ENCODE data around the gene SYNPR. TPM values are rescaled to one million over a fixed set of nuclear protein-coding genes. Genes with fewer than 3 reads are reported as not detected.

SYNPR gene
- total RNA-seq, 5 donors from 2014 or later (not counting 1 experiment from before 2014, with no cell fraction given) = not detected

- Mint-ChIP-seq H3K4me1 (no peaks in the 10 kb centered on the region), H3K36me3 (no peaks in the 10 kb centered on the region), H3K27ac (no peak overlapping the region), H3K9me3 (peaks cover 0 to 9% (median 0%) of the 10 kb centered on the region in 3 donors), H3K27me3 (no peaks in the 10 kb centered on the region), H3K4me3 (no peak overlapping the region)
- ATAC-seq (replicated peaks in 1 of 4) (no peak), DNase-seq (no peak)
- Histone ChIP-seq H3K27me3 (replicated peaks in 1 of 2; ENCODE audit: control insufficient read depth in 2 of 2, extremely low read depth in 1 of 2, insufficient read depth in 2 of 2, low read length in 1 of 2) (peaks cover 0 to 2% of the 10 kb centered on the region in 2 experiments), H3K36me3 (ENCODE audit: control insufficient read depth in 2 of 2, extremely low read depth in 1 of 2, insufficient read depth in 1 of 2, low read length in 1 of 2) (no peaks in the 10 kb centered on the region), H3K9me3 (no peaks in the 10 kb centered on the region), H3K4me1 (ENCODE audit: control insufficient read depth in 1 of 2, extremely low read depth in 1 of 2, insufficient read depth in 2 of 2, low read length in 2 of 2) (no peaks in the 10 kb centered on the region), H3K4me3 (ENCODE audit: control insufficient read depth in 1 of 2, extremely low read depth in 1 of 2, low read length in 1 of 2) (no peak overlapping the region), H3K27ac (ENCODE audit: low read length) (no peak overlapping the region)
- POLR2A ChIA-PET = no interaction called here
- WGBS (ENCODE audit: insufficient coverage) = no CpG with 5 or more reads among the region's 2 CpGs
- CTCF ChIA-PET = interaction anchor here in 1 of 2 donors (0.6 kb wide), 1 partner anchor 18 kb away, joined by 3 read pairs; no protein-coding TSS in a partner anchor
These were observed 219.5 kb downstream of the SYNPR start for GRCh38 chr3:63497641-63498040.

- whole genome bisulfite sequencing (ENCODE audit: insufficient coverage) = no CpG with 5 or more reads among the region's 5 CpGs
- H3K4me3 ChIP-seq (ENCODE audit: control insufficient read depth in 1 of 2, extremely low read depth in 1 of 2, low read length in 1 of 2) = no peak overlapping the region
- Mint-ChIP-seq H3K9me3 (peaks cover 0 to 9% (median 0%) of the 10 kb centered on the region in 3 donors), H3K36me3 (no peaks in the 10 kb centered on the region), H3K27me3 (no peaks in the 10 kb centered on the region), H3K4me1 (no peaks in the 10 kb centered on the region), H3K27ac (no peak overlapping the region), H3K4me3 (no peak overlapping the region)
- no peaks in the 10 kb centered on the region for H3K9me3 ChIP-seq
- ChIA-PET POLR2A (no interaction called here), CTCF (no interaction called here)
- H3K36me3 ChIP-seq (ENCODE audit: control insufficient read depth in 2 of 2, extremely low read depth in 1 of 2, insufficient read depth in 1 of 2, low read length in 1 of 2) = no peaks in the 10 kb centered on the region
- no peaks in the 10 kb centered on the region for H3K4me1 ChIP-seq (ENCODE audit: control insufficient read depth in 1 of 2, extremely low read depth in 1 of 2, insufficient read depth in 2 of 2, low read length in 2 of 2)
- DNase-seq (no peak), ATAC-seq (replicated peaks in 1 of 4) (no peak)
- H3K27ac ChIP-seq (ENCODE audit: low read length) = no peak overlapping the region
- H3K27me3 ChIP-seq (replicated peaks in 1 of 2; ENCODE audit: control insufficient read depth in 2 of 2, extremely low read depth in 1 of 2, insufficient read depth in 2 of 2, low read length in 1 of 2) = no peaks in the 10 kb centered on the region
These were observed 222.1 kb downstream of the SYNPR start for GRCh38 chr3:63500196-63500595.

GRCh38 chr3:63508305-63508704 is 230.2 kb downstream of the SYNPR start:
- H3K36me3 Mint-ChIP-seq = no peaks in the 10 kb centered on the region
- Histone ChIP-seq H3K4me3 (ENCODE audit: control insufficient read depth in 1 of 2, extremely low read depth in 1 of 2, low read length in 1 of 2) (no peak overlapping the region), H3K36me3 (ENCODE audit: control insufficient read depth in 2 of 2, extremely low read depth in 1 of 2, insufficient read depth in 1 of 2, low read length in 1 of 2) (no peaks in the 10 kb centered on the region), H3K27ac (ENCODE audit: low read length) (no peak overlapping the region), H3K4me1 (ENCODE audit: control insufficient read depth in 1 of 2, extremely low read depth in 1 of 2, insufficient read depth in 2 of 2, low read length in 2 of 2) (no peaks in the 10 kb centered on the region), H3K9me3 (no peaks in the 10 kb centered on the region), H3K27me3 (replicated peaks in 1 of 2; ENCODE audit: control insufficient read depth in 2 of 2, extremely low read depth in 1 of 2, insufficient read depth in 2 of 2, low read length in 1 of 2) (no peaks in the 10 kb centered on the region)
- H3K27ac Mint-ChIP-seq = no peak overlapping the region
- POLR2A ChIA-PET = no interaction called here
- no peaks in the 10 kb centered on the region for H3K27me3 Mint-ChIP-seq
- ATAC-seq (replicated peaks in 1 of 4) (no peak), DNase-seq (no peak)
- peaks cover 0 to 11% (median 0%) of the 10 kb centered on the region in 3 donors for H3K9me3 Mint-ChIP-seq
- CTCF ChIA-PET = no interaction called here
- no peaks in the 10 kb centered on the region for H3K4me1 Mint-ChIP-seq
- WGBS (ENCODE audit: insufficient coverage) = 80% methylated on average over 1 of the region's 1 CpG
- no peak overlapping the region for H3K4me3 Mint-ChIP-seq

- H3K27me3 Mint-ChIP-seq = no peaks in the 10 kb centered on the region
- H3K4me3 Mint-ChIP-seq = no peak overlapping the region
- H3K36me3 Mint-ChIP-seq = no peaks in the 10 kb centered on the region
- no peaks in the 10 kb centered on the region for H3K36me3 ChIP-seq (ENCODE audit: control insufficient read depth in 2 of 2, extremely low read depth in 1 of 2, insufficient read depth in 1 of 2, low read length in 1 of 2)
- POLR2A ChIA-PET = no interaction called here
- peaks cover 0 to 11% (median 0%) of the 10 kb centered on the region in 3 donors for H3K9me3 Mint-ChIP-seq
- CTCF ChIA-PET = no interaction called here
- DNase-seq = no peak
- H3K9me3 ChIP-seq = no peaks in the 10 kb centered on the region
- no peak overlapping the region for H3K4me3 ChIP-seq (ENCODE audit: control insufficient read depth in 1 of 2, extremely low read depth in 1 of 2, low read length in 1 of 2)
- no peaks in the 10 kb centered on the region for H3K27me3 ChIP-seq (replicated peaks in 1 of 2; ENCODE audit: control insufficient read depth in 2 of 2, extremely low read depth in 1 of 2, insufficient read depth in 2 of 2, low read length in 1 of 2)
- no peaks in the 10 kb centered on the region for H3K4me1 Mint-ChIP-seq
- ATAC-seq (replicated peaks in 1 of 4) = no peak
- no peak overlapping the region for H3K27ac ChIP-seq (ENCODE audit: low read length)
- H3K4me1 ChIP-seq (ENCODE audit: control insufficient read depth in 1 of 2, extremely low read depth in 1 of 2, insufficient read depth in 2 of 2, low read length in 2 of 2) = no peaks in the 10 kb centered on the region
- H3K27ac Mint-ChIP-seq = no peak overlapping the region
These were observed 230.7 kb downstream of the SYNPR start for GRCh38 chr3:63508771-63509170.

- H3K27me3 Mint-ChIP-seq = no peaks in the 10 kb centered on the region
- ATAC-seq (replicated peaks in 1 of 4) (no peak), DNase-seq (no peak)
- no CpG with 5 or more reads among the region's 1 CpG for WGBS (ENCODE audit: insufficient coverage)
- no peaks in the 10 kb centered on the region for H3K36me3 Mint-ChIP-seq
- ChIA-PET POLR2A (no interaction called here), CTCF (no interaction called here)
- H3K9me3 Mint-ChIP-seq = peaks cover 0 to 3% (median 0%) of the 10 kb centered on the region in 3 donors
- Histone ChIP-seq H3K27ac (ENCODE audit: low read length) (no peak overlapping the region), H3K36me3 (ENCODE audit: control insufficient read depth in 2 of 2, extremely low read depth in 1 of 2, insufficient read depth in 1 of 2, low read length in 1 of 2) (no peaks in the 10 kb centered on the region), H3K9me3 (no peaks in the 10 kb centered on the region), H3K4me3 (ENCODE audit: control insufficient read depth in 1 of 2, extremely low read depth in 1 of 2, low read length in 1 of 2) (no peak overlapping the region), H3K27me3 (replicated peaks in 1 of 2; ENCODE audit: control insufficient read depth in 2 of 2, extremely low read depth in 1 of 2, insufficient read depth in 2 of 2, low read length in 1 of 2) (no peaks in the 10 kb centered on the region), H3K4me1 (ENCODE audit: control insufficient read depth in 1 of 2, extremely low read depth in 1 of 2, insufficient read depth in 2 of 2, low read length in 2 of 2) (no peaks in the 10 kb centered on the region)
- H3K4me1 Mint-ChIP-seq = no peaks in the 10 kb centered on the region
- H3K27ac Mint-ChIP-seq = no peak overlapping the region
- H3K4me3 Mint-ChIP-seq = no peak overlapping the region
These were observed 235.7 kb downstream of the SYNPR start for GRCh38 chr3:63513791-63514190.

GRCh38 chr3:63514678-63515077 is 236.6 kb downstream of the SYNPR start:
- no peak overlapping the region for H3K27ac Mint-ChIP-seq
- Histone ChIP-seq H3K9me3 (no peaks in the 10 kb centered on the region), H3K36me3 (ENCODE audit: control insufficient read depth in 2 of 2, extremely low read depth in 1 of 2, insufficient read depth in 1 of 2, low read length in 1 of 2) (no peaks in the 10 kb centered on the region), H3K4me3 (ENCODE audit: control insufficient read depth in 1 of 2, extremely low read depth in 1 of 2, low read length in 1 of 2) (no peak overlapping the region), H3K27me3 (replicated peaks in 1 of 2; ENCODE audit: control insufficient read depth in 2 of 2, extremely low read depth in 1 of 2, insufficient read depth in 2 of 2, low read length in 1 of 2) (no peaks in the 10 kb centered on the region), H3K4me1 (ENCODE audit: control insufficient read depth in 1 of 2, extremely low read depth in 1 of 2, insufficient read depth in 2 of 2, low read length in 2 of 2) (no peaks in the 10 kb centered on the region), H3K27ac (ENCODE audit: low read length) (no peak overlapping the region)
- no peaks in the 10 kb centered on the region for H3K4me1 Mint-ChIP-seq
- no peaks in the 10 kb centered on the region for H3K27me3 Mint-ChIP-seq
- H3K36me3 Mint-ChIP-seq = no peaks in the 10 kb centered on the region
- H3K9me3 Mint-ChIP-seq = peaks cover 0 to 3% (median 0%) of the 10 kb centered on the region in 3 donors
- ChIA-PET POLR2A (no interaction called here), CTCF (interaction anchor here in 1 of 2 donors (0.7 kb wide), 1 partner anchor 17 kb away, joined by 3 read pairs; no protein-coding TSS in a partner anchor)
- DNase-seq = no peak
- no peak for ATAC-seq (replicated peaks in 1 of 4)
- WGBS (ENCODE audit: insufficient coverage) = 100% methylated on average over 1 of the region's 4 CpGs
- H3K4me3 Mint-ChIP-seq = no peak overlapping the region

GRCh38 chr3:63519426-63519825 is 241.3 kb downstream of the SYNPR start:
- POLR2A ChIA-PET = no interaction called here

More at GRCh38 chr3:63519426-63519825, 241.3 kb downstream of the SYNPR start:
- no peaks in the 10 kb centered on the region for H3K27me3 ChIP-seq (replicated peaks in 1 of 2; ENCODE audit: control insufficient read depth in 2 of 2, extremely low read depth in 1 of 2, insufficient read depth in 2 of 2, low read length in 1 of 2)
- DNase-seq (no peak), ATAC-seq (replicated peaks in 1 of 4) (no peak)
- no peak overlapping the region for H3K27ac ChIP-seq (ENCODE audit: low read length)
- Mint-ChIP-seq H3K9me3 (peaks cover 0 to 3% (median 0%) of the 10 kb centered on the region in 3 donors), H3K4me1 (no peaks in the 10 kb centered on the region), H3K27ac (no peak overlapping the region), H3K4me3 (no peak overlapping the region), H3K36me3 (no peaks in the 10 kb centered on the region), H3K27me3 (peaks cover 0 to 3% of the 10 kb centered on the region in 2 donors)
- no peaks in the 10 kb centered on the region for H3K4me1 ChIP-seq (ENCODE audit: control insufficient read depth in 1 of 2, extremely low read depth in 1 of 2, insufficient read depth in 2 of 2, low read length in 2 of 2)
- 78% methylated on average over 1 of the region's 3 CpGs for WGBS (ENCODE audit: insufficient coverage)
- no peaks in the 10 kb centered on the region for H3K36me3 ChIP-seq (ENCODE audit: control insufficient read depth in 2 of 2, extremely low read depth in 1 of 2, insufficient read depth in 1 of 2, low read length in 1 of 2)
- no peak overlapping the region for H3K4me3 ChIP-seq (ENCODE audit: control insufficient read depth in 1 of 2, extremely low read depth in 1 of 2, low read length in 1 of 2)
- CTCF ChIA-PET = no interaction called here
- no peaks in the 10 kb centered on the region for H3K9me3 ChIP-seq
